KG1 (cell line): ENCODE measurements around the gene OR2A25.

ENCODE experiments used
- DNase-seq: peaks from one replicate; lab custom pipeline; 2025; lab: John Stamatoyannopoulos, UW

OR2A25 gene

DNA sequence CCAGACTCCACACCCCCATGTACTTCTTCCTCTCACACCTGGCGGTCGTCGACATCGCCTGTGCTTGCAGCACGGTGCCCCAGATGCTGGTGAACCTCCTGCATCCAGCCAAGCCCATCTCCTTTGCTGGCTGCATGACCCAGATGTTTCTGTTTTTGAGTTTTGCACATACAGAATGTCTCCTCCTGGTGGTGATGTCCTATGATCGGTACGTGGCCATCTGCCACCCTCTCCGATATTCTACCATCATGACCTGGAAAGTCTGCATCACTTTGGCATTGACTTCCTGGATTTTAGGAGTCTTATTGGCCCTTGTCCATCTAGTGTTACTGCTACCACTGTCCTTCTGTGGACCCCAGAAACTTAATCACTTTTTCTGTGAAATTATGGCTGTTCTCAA lies 4.8 kb downstream of the OR2A25 start:
- no peak for DNase-seq

DNA sequence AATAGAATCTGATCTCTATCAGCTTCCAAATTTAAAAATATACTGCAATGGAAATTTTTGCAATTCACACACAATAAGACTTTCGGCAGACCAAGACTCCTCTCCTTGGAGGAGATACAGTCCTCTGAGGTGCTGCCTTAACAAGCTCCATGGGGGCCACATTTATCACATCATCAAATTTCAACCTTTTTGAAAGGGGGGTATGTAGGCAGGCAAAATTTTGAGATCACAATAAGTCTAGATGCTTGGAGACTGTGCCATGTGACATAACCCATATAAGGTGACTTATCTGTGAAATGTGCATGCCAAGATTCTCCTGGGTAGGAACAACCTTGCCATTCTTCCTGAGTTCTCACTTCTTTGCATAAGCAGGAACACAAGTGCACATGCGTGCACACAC lies 16.4 kb downstream of the OR2A25 start, which contains the start of gene OR2A12:
Gene OR2A12, plus strand, starts transcription at position 301 of the 400 bp plus-strand sequence. CDS start 8,830 bp downstream, outside the sequence.
- no peak for DNase-seq

DNA sequence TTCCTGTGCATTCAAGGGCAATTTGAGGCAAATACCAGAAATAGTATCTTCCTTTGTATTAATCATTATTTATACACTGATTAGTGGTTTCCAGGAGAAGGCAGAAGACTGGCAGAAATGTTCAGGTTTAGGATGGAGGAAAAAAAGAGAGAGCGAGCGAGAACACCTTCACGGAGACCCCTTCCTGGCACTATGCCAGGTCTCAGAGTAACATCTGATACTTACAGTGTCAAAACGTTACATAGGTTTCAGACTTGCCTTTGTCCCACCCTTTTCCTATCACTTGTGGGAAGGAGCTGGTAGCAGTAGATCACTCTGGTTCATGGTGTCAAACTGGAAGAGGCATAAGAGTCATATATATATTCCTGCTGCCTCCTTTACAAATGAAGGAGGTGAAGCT lies 17.1 kb downstream of the OR2A25 start:
- no peak for DNase-seq

DNA sequence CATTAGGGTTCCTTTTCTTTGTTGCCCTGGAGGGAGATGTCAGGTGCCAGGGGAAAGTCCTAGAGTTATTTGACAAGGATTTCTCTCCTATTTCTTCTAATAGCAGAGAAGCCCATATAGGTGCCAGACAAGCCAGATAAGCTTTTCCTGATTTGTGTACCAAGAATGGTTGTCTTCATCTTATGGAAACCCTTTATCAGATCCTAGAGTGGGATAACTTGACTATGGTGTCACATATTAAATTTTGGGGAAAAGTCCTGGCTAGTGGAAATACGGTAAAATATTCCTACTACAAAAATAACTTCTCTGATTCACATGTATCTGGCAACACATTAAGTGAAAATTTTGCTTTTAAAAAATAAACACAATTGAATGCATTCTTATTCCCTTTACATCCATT lies 17.6 kb downstream of the OR2A25 start:
- no peak for DNase-seq

DNA sequence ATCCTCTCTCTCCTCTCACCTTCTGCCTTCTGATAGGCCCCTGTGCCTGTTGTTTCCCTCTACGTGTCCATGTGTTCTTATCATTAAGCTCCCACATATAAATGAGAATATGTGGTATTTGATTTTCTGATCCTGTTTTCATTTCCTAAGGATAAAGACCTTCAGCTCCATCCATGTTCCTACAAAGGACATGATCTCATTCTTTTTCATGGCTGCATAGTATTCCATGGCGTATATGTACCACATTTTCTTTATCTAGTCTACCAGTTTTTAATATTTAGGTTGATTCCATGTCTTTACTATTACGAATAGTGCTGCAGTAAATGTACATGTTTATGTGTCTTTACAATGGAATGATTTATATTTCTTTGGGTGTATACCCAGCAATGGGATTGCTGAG lies 21.1 kb downstream of the OR2A25 start:
- no peak for DNase-seq

DNA sequence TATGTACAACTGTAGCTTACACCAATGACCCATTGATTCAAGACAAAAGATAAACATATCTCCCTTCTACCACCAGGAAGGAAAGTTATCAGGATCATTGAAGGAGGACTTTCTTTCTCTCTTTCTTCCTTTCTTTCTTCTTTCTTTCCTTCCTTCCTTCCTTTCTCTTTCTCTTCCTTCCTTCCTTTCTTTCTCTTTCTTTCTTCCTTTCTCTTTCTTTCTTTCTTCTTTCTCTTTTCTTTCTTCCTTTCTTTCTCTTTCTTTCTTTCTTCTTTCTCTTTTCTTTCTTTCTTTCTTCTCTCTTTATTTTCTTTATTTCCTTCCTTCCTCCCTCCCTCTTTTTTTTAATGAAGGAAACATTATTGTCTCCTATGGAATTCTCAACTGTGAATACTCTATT lies 29.2 kb downstream of the OR2A25 start:
- no peak for DNase-seq

DNA sequence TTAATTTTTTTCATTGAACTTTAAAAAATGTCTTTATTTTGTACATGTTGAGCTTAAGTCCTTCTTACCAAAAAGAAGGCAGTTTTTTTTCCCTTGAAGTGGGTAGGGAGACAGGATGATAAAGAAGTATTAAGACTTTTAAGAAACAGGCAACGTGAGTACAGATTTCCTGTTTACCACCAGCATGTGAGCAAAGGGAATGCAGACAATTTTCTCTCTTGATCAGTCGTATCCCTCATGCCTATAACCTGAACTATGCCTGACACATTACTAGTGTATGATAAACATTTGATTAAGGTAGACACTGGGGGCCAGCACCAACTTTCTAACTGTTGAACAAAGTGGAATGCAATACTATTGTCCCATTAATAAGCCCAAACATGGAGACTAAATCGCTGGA lies 31.0 kb downstream of the OR2A25 start:
- DNase-seq: no peak

DNA sequence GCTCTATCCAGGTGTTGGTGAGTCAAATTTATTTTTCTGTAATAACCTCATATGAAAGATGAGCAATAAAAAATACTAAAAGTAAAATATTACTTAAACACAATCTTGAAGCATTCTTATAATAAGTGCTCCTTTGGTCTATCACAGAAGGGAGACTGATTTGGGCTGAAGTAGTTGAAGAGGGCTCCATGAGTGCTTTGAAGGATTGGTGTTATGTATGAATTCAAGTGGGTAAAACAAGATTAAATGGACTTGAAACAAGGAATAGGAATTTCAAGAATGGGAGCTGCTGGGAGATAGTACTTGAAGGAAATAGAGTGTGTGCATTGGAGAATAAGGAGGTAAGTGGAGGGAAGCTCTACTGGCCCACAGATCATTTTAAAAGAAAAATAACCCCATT lies 32.4 kb downstream of the OR2A25 start:
- DNase-seq: no peak

DNA sequence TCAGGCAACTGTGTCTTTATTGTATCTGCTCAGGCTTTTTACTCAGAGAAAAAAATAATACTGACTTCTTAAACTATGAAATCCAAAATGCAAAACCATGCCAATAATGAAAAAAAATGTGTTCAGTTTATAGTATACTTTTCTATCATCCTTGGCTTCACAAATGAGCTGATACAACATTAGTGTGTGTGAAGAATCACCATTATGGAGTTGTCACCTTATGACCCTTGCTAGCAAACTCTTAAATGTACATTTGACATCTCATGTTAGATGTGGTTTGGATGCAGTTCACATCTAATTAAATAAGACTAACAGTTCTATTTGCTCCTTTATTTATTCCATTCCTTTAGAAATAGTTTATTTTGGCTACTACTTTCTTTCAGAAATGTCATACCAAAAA lies 35.6 kb downstream of the OR2A25 start:
- no peak for DNase-seq

DNA sequence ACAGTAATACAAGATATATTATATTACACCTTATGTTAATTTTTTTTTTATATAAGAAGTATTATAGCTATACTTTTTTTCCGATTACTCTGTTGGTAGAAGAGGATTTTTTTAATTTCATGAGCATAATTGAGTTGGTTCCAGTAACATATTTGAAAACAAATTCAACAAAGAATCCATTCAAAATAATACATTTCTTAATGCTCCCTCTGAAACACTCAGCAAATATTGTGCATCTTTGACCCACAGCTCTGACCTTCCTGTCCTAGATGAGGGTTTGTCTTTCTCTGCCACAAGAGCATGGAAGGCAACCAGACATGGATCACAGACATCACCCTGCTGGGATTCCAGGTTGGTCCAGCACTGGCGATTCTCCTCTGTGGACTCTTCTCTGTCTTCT lies 39.7 kb downstream of the OR2A25 start, which contains the start of gene OR2A2:
Gene OR2A2, plus strand, starts transcription at position 301 of the 400 bp plus-strand sequence. Its CDS starts 0 bp downstream, at position 301.
- no peak for DNase-seq

DNA sequence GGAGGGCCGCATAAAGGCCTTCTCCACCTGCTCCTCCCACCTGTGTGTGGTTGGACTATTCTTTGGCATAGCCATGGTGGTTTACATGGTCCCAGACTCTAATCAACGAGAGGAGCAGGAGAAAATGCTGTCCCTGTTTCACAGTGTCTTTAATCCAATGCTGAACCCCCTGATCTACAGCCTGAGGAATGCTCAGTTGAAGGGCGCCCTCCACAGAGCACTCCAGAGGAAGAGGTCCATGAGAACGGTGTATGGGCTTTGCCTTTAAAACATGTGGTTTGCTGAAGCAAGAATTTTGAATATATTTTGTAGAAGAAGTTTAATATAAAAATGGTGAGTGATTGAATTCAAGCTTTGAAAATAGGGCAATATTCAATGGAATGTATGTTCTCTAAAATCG lies 40.7 kb downstream of the OR2A25 start:
- no peak for DNase-seq

DNA sequence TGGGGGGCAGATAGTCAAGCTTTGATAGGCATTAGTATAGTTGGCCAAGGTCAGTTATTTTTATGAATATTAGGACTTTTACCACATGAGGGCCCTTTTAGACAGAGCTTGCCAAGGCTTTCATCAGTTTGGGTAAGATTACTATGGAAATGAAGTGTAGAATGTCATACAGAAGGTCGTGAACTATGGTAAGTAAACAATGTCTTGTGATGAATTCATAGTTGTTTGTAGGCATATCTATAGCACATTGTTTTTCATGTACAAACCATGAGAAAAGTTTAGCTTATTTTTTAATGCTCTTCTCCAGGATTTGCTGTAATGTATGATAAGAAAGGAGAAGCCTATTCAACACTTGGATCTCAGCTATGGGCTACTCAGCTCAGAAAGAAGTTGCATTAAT lies 44.0 kb downstream of the OR2A25 start:
- DNase-seq: no peak

DNA sequence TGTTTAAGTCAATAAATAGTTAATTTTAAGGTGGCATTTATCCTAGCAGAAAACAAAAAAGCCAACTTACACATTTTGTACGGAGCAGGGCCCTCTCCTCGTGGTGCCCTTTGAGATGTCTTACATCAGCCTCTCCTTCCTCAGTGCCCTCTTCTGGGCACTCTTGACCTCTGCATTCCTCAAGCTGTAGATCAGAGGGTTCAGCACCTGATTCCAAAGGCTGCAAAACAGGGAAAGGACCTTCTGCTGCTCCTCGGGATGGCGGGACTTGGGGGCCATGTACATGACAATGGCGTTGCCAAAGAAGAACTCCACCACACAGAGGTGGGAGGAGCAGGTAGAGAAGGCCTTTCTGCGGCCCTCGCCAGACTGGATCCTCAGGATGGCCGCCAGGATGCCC lies 48.7 kb downstream of the OR2A25 start:
- no peak for DNase-seq

DNA sequence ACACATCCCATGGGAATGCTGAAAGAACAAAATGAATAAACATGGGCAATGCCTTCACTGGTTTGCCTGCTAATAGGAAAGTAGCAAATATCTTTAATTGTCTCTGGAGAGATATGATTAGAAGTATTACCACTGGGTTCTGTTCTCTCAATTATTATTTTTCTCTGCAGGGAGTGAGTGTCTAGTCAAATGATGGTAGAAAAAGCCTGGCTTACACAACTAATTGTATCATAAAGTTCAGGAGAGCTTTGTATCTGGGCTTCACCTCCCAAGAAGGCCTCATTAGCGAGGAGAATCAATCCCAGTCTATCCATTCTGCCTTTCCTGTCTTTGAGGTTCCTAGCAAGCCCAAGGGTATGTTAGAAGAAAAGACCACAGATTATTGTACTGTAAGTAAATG lies 53.3 kb downstream of the OR2A25 start, which contains the start of gene OR2A14:
Gene OR2A14, plus strand, starts transcription at position 301 of the 400 bp plus-strand sequence. CDS start 5,937 bp downstream, outside the sequence.
- no peak for DNase-seq
